Fibroblast of skin of right biceps (primary cell): ENCODE measurements around the gene RPL38.

ENCODE experiments used
- DNase-seq: peaks from one replicate; pipeline ENCODE4 v3.0.0-alpha.2; 2013

RPL38 gene

GRCh38 chr17:74203439-74204240 is at the start of gene RPL38:
Gene RPL38 (plus strand): TSS chr17:74203678. CDS start chr17:74203956, 278 bp downstream.
- DNase-seq: peak; percentile 97

- no peak for DNase-seq
These were observed 49.6 kb upstream of the RPL38 start for GRCh38 chr17:74153821-74154430.

- no peak for DNase-seq
These were observed 46.6 kb upstream of the RPL38 start for GRCh38 chr17:74156878-74157277.

GRCh38 chr17:74157366-74157765 is 46.1 kb upstream of the RPL38 start:
- DNase-seq: no peak

GRCh38 chr17:74158761-74159160 is 44.7 kb upstream of the RPL38 start:
- DNase-seq: no peak

- no peak for DNase-seq
These were observed 44.1 kb upstream of the RPL38 start for GRCh38 chr17:74159226-74159840.

- no peak for DNase-seq
These were observed 42.6 kb upstream of the RPL38 start for GRCh38 chr17:74160656-74161502.

- no peak for DNase-seq
These were observed 42.0 kb upstream of the RPL38 start for GRCh38 chr17:74161503-74161875.

GRCh38 chr17:74163271-74163821 is 40.1 kb upstream of the RPL38 start:
- DNase-seq: no peak

GRCh38 chr17:74163836-74164235 is 39.6 kb upstream of the RPL38 start:
- DNase-seq: no peak

- no peak for DNase-seq
These were observed 38.9 kb upstream of the RPL38 start for GRCh38 chr17:74164446-74165045.

GRCh38 chr17:74165797-74166365 is 37.6 kb upstream of the RPL38 start:
- DNase-seq: no peak

GRCh38 chr17:74170924-74171323 is 32.6 kb upstream of the RPL38 start:
- DNase-seq: no peak

GRCh38 chr17:74172700-74173099 is 30.8 kb upstream of the RPL38 start:
- DNase-seq: no peak

GRCh38 chr17:74176546-74177001 is 26.9 kb upstream of the RPL38 start:
- DNase-seq: peak; percentile 61

GRCh38 chr17:74177018-74177450 is 26.4 kb upstream of the RPL38 start:
- DNase-seq: peak; percentile 45

GRCh38 chr17:74179576-74179975 is 23.9 kb upstream of the RPL38 start:
- no peak for DNase-seq

GRCh38 chr17:74180336-74180735 is 23.1 kb upstream of the RPL38 start:
- no peak for DNase-seq

GRCh38 chr17:74181341-74181740 is 22.1 kb upstream of the RPL38 start:
- no peak for DNase-seq

GRCh38 chr17:74182041-74182723 is 21.3 kb upstream of the RPL38 start:
- no peak for DNase-seq

- no peak for DNase-seq
These were observed 20.1 kb upstream of the RPL38 start for GRCh38 chr17:74183411-74183810.
